ENCODE results near the gene UBQLN4. TPM values are rescaled to one million over a fixed set of nuclear protein-coding genes. Genes with fewer than 3 reads are reported as not detected.

Gene UBQLN4
- total and polyA plus RNA-seq, 9 of the 15 experiments (the other 6 are each of a cell fraction or from before 2014, with no cell fraction given) = 13.5 to 65.5 (median 37.0) TPM

DNA sequence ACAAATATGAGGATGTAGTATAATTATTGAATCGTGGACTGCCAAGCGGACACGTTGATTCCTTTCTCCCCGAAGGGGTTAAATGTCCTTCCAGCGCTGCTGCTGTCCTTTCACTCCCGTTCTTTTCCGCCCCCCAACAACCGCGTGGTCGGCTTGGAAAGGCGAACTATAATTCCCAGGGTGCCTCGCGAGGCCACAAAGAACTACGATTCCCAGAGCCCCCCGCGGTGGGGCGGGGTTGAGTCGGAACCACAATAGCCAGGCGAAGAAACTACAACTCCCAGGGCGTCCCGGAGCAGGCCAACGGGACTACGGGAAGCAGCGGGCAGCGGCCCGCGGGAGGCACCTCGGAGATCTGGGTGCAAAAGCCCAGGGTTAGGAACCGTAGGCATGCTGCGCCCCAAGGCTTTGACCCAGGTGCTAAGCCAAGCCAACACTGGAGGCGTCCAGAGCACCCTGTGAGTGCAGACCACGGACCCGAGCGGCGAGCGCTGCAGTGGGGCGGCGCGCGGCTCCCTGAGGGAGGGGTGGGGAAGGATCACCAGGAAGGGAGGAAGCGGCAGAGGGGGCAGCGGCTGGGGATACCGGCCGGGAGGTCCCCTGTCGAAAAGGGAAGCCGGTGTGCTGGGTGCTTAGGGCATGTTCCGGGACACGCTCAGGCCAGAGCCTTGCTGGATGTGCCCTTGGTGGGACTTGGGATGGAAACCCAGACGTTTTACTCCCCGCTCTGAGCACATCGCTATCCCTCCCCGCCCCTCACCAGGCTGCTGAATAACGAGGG is 1.1 kb upstream of the UBQLN4 start, which contains the start of gene LAMTOR2 (continued):
- TF ChIP-seq CCNT2 (IDR thresholded peaks at IDR 0.05; ENCODE audit: borderline replicate concordance, extremely low read depth, insufficient read length, low read depth, low read length) (peak; percentile 49), SMAD4 (CRISPR knock-in tag; conservative IDR thresholded peaks at IDR 0.05) (peak; percentile 62; the same call in 1 of the 2 replicates), ZBTB7A (IDR thresholded peaks at IDR 0.05; ENCODE audit: borderline replicate concordance, control insufficient read depth, low read depth, low read length) (peak; percentile 43; the same call in 1 of the 2 replicates), ATF7 (IDR thresholded peaks at IDR 0.05) (peak; percentile 82), TEAD1 (CRISPR knock-in tag; IDR thresholded peaks at IDR 0.05) (peak in 1 of 2 experiments; percentile 43; a peak in 2 of 4 replicates), PTRF (tag; IDR thresholded peaks at IDR 0.05) (no peak), ZNF584 (CRISPR knock-in tag; IDR thresholded peaks at IDR 0.05; ENCODE audit: low read depth) (peak; percentile 89), ZNF354B (CRISPR knock-in tag; IDR thresholded peaks at IDR 0.05) (no peak), EP400 (IDR thresholded peaks at IDR 0.05) (peak; percentile 95), MBD2 (IDR thresholded peaks at IDR 0.05; ENCODE audit: borderline replicate concordance, low read depth) (peak; percentile 95), NFIC (IDR thresholded peaks at IDR 0.05) (0 out of 2 replicates have a peak, but pooled peaks have one; percentile 19), FOXK1 (CRISPR knock-in tag; IDR thresholded peaks at IDR 0.05; ENCODE audit: borderline replicate concordance) (peak; percentile 32; the same call in 1 of the 2 replicates)
- TF ChIP-seq, protein P1, sequence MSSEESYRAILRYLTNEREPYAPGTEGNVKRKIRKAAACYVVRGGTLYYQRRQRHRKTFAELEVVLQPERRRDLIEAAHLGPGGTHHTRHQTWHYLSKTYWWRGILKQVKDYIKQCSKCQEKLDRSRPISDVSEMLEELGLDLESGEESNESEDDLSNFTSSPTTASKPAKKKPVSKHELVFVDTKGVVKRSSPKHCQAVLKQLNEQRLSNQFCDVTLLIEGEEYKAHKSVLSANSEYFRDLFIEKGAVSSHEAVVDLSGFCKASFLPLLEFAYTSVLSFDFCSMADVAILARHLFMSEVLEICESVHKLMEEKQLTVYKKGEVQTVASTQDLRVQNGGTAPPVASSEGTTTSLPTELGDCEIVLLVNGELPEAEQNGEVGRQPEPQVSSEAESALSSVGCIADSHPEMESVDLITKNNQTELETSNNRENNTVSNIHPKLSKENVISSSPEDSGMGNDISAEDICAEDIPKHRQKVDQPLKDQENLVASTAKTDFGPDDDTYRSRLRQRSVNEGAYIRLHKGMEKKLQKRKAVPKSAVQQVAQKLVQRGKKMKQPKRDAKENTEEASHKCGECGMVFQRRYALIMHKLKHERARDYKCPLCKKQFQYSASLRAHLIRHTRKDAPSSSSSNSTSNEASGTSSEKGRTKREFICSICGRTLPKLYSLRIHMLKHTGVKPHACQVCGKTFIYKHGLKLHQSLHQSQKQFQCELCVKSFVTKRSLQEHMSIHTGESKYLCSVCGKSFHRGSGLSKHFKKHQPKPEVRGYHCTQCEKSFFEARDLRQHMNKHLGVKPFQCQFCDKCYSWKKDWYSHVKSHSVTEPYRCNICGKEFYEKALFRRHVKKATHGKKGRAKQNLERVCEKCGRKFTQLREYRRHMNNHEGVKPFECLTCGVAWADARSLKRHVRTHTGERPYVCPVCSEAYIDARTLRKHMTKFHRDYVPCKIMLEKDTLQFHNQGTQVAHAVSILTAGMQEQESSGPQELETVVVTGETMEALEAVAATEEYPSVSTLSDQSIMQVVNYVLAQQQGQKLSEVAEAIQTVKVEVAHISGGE (CRISPR knock-in tag; IDR thresholded peaks at IDR 0.05) = peak in 1 of 3 experiments; percentile 84; a peak in 2 of 6 replicates
- TF ChIP-seq, protein P2, sequence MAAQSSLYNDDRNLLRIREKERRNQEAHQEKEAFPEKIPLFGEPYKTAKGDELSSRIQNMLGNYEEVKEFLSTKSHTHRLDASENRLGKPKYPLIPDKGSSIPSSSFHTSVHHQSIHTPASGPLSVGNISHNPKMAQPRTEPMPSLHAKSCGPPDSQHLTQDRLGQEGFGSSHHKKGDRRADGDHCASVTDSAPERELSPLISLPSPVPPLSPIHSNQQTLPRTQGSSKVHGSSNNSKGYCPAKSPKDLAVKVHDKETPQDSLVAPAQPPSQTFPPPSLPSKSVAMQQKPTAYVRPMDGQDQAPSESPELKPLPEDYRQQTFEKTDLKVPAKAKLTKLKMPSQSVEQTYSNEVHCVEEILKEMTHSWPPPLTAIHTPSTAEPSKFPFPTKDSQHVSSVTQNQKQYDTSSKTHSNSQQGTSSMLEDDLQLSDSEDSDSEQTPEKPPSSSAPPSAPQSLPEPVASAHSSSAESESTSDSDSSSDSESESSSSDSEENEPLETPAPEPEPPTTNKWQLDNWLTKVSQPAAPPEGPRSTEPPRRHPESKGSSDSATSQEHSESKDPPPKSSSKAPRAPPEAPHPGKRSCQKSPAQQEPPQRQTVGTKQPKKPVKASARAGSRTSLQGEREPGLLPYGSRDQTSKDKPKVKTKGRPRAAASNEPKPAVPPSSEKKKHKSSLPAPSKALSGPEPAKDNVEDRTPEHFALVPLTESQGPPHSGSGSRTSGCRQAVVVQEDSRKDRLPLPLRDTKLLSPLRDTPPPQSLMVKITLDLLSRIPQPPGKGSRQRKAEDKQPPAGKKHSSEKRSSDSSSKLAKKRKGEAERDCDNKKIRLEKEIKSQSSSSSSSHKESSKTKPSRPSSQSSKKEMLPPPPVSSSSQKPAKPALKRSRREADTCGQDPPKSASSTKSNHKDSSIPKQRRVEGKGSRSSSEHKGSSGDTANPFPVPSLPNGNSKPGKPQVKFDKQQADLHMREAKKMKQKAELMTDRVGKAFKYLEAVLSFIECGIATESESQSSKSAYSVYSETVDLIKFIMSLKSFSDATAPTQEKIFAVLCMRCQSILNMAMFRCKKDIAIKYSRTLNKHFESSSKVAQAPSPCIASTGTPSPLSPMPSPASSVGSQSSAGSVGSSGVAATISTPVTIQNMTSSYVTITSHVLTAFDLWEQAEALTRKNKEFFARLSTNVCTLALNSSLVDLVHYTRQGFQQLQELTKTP (IDR thresholded peaks at IDR 0.05; ENCODE audit: low read depth in 1 of 2, partially characterized antibody in 2 of 2) = peak in 1 of 2 experiments; percentile 98
